Fibroblast of the conjunctiva (primary cell): Measurements from ENCODE around the gene DUOXA1.
"Not testable (repeated sequence)": the region's sequence is repeated elsewhere in the genome, so short reads cannot be mapped to it uniquely, and the experiment has no call there.

Source experiments
- DNase-seq: peaks from one replicate; pipeline ENCODE4 v3.0.0-alpha.2; 2010; ENCODE audit warnings: low read depth

DUOXA1 gene

DNA sequence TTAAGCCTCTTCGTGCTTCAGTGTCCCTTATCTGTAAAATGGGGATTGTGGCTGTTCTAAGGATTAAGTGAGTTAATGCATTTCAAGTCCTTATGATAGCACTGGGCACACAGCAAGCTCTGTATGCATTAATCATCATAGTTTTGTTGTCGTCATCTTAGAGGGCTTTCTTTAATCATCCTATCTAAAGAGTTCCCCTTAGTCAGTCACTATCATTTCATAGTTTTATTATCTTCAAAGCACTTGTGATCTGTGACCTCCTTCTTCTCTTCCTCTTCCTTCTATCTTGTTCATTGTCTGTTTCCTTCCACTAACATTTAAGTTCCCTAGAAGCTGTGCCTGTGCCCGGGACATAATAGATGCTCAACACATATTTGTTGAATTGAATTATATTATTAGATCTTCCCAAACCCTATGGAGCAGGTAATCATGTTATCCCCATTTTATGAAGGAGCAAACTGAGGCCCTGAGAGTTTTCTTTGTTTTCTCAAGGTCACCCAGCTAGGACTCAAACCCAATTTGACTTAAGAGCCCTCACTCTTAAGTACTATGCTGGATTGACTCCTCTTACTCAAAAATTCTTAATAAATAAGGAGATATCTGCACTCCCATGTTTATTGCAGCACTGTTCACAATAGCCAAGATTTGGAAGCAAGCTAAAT, 39.8 kb downstream of the DUOXA1 start:
- no peak for DNase-seq

DNA sequence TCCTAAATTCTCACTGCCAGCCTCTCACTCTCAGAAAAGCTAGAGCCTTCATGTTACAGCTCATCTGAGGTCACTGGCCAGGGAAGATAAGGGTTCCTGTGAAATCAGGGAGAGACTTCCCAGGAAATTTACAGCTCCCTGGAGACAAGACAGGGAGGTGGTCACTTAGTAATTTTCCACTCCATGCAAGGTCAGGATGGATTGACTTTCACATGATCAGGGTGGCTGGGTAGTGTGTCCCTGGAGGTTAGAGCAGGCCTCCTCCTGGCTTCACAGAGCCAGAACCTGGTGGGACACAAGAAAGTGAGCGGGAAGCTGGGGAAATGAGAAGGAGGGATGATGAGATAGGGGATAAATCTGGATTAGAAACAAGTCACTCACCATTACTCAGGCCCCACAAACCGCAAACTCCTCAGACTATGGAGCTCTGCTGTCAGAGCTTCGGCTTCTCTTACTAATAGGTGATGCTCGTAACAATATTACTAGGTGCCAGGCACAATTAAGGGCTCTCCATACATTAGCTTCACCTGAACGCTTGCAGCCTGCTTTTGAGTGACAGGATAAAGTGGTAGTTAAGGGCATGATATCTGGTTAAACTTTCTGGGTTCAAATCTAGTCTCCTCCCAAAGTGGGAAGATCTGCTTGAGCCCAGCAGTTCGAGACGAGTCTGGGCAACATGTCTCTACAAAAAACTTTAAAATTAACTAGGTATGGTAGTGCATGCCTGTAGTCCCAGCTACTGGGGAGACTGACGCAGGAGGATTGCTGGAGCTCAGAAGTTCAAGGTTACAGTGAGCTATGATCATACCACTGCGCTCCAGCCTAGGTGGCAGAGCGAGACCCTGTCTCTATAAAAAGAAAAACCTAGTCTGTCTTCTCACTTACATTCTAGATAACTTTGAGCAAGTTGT, 40.6 kb downstream of the DUOXA1 start:
- no peak for DNase-seq

GRCh38 chr15:45087513-45087912, 42.2 kb downstream of the DUOXA1 start:
- DNase-seq: no peak

GRCh38 chr15:45084163-45084562, 45.5 kb downstream of the DUOXA1 start:
- no peak for DNase-seq

DNA sequence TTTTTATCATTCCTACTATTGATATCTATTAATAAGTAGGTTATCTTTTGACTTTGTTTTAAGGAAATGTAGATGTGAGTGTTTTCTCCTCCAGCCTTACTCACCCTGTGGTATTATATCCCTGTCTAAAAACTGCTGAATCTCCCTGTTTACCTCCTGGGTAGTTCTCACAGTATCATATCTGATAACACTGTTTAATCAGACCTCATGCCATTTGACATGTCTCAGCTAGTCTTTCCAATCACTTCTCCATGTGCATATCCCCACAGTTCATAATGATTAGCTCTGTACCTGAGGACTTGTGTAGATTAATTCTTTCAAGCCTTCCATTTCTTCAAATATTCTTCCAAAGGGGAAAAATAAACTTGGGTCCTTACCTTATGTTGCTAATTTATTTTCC, 46.5 kb downstream of the DUOXA1 start:
- DNase-seq: no peak

GRCh38 chr15:45082412-45082811, 47.3 kb downstream of the DUOXA1 start:
- DNase-seq: not testable (repeated sequence)

DNA sequence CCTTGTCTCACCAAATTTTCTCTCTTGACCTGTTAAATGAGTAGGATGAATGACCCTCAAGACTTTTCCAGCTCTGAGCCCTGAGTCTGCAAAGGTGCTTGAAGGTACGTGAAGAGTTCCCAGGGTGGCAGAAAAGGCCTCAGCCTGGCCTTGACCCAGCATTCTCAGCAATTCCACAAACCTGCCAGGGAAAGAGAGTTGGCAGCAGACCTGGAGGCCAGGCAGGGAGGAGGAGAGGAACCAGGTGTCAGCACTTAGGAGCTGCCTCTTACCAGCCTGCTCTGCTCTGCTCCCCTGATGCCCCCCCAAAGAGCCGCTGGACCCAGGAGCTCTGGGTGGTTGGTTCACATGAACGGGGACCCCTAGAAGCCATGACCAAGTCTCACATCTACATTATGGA, 49.1 kb downstream of the DUOXA1 start:
- DNase-seq: not testable (repeated sequence)

GRCh38 chr15:45079628-45080246, 49.9 kb downstream of the DUOXA1 start:
- DNase-seq: not testable (repeated sequence)

- DNase-seq: not testable (repeated sequence)
These were observed 50.5 kb downstream of the DUOXA1 start for GRCh38 chr15:45079201-45079600.

DNA sequence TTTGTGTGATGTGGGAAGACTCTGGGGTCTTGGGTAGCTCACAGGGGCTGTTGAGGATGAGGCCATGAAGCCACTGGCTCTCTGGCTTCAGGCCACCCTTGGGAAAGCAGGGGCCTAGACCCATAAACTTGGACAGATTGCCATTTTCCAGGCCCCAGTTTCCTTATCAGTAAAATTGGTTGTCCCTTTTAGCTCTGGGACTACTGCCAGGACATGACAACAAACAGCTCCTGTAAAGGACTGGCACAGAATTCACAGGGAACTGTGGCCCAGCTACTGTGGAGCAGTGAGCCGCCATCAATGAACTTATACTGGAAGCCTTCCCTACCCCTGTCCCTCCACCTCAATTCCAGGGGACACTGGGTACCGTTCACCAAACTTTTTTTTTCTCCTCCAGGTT, 52.3 kb downstream of the DUOXA1 start:
- not testable (repeated sequence) for DNase-seq

GRCh38 chr15:45075440-45076320, 54.0 kb downstream of the DUOXA1 start:
- DNase-seq: not testable (repeated sequence)

DNA sequence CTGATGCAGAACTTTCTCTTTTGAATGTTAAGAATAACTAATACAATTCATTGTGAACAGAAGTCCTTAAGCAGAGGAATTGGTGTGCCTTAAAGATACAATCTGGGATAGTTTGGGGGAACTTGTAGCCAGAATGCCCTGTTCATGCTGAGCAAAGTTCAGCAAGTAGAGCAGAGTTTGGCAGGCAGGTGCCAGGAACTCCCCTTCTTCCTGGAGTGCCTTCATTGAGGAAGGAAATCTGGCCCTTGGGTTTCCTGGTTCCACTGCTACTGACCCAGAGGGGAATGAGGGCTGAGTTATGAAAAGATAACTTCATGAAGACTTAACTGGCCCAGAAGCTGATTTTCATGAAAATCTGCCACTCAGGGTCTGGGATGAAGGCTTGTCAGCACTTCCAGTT, 56.1 kb downstream of the DUOXA1 start:
- DNase-seq: not testable (repeated sequence)

- not testable (repeated sequence) for DNase-seq
These were observed 59.7 kb downstream of the DUOXA1 start for GRCh38 chr15:45069942-45070360.
